ENCODE data around the gene ZNF827. TPM values are rescaled to one million over a fixed set of nuclear protein-coding genes. Genes with fewer than 3 reads are reported as not detected.

Gene ZNF827
- total RNA-seq, 6 donors from 2014 or later: 8.1 to 68.1 (median 18.3) TPM

- no peaks in the 10 kb centered on the region for H3K9me3 ChIP-seq
- DNase-seq (peak in 1 of 2 donors; percentile 9), ATAC-seq (ENCODE audit: low FRiP score in 2 of 2) (peak in 1 of 2 donors; percentile 47)
- WGBS, 2 donors: 0% methylated on average over 15 to 18 of the region's 18 CpGs
- H3K27me3 ChIP-seq: no peaks in the 10 kb centered on the region
- peaks cover 3 to 15% (median 7%) of the 10 kb centered on the region in 4 donors for H3K4me1 ChIP-seq
- no peaks in the 10 kb centered on the region for H3K36me3 ChIP-seq
- TF ChIP-seq, protein P1, sequence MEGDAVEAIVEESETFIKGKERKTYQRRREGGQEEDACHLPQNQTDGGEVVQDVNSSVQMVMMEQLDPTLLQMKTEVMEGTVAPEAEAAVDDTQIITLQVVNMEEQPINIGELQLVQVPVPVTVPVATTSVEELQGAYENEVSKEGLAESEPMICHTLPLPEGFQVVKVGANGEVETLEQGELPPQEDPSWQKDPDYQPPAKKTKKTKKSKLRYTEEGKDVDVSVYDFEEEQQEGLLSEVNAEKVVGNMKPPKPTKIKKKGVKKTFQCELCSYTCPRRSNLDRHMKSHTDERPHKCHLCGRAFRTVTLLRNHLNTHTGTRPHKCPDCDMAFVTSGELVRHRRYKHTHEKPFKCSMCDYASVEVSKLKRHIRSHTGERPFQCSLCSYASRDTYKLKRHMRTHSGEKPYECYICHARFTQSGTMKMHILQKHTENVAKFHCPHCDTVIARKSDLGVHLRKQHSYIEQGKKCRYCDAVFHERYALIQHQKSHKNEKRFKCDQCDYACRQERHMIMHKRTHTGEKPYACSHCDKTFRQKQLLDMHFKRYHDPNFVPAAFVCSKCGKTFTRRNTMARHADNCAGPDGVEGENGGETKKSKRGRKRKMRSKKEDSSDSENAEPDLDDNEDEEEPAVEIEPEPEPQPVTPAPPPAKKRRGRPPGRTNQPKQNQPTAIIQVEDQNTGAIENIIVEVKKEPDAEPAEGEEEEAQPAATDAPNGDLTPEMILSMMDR (IDR thresholded peaks at IDR 0.05): no peak
- TF ChIP-seq POLR2A (IDR thresholded peaks at IDR 0.05) (no peak), POLR2AphosphoS5 (IDR thresholded peaks at IDR 0.05) (no peak), EP300 (IDR thresholded peaks at IDR 0.05) (no peak)
- peak overlapping the region; percentile 30 to 91 (median 70) for H3K4me3 ChIP-seq
- H3K27ac ChIP-seq: peak overlapping the region; percentile 88 to 95 (median 92)
Measured at GRCh38 chr4:145937971-145938611, 532 bp downstream of the ZNF827 start.

- 0 to 1% methylated on average over 36 to 38 of the region's 95 CpGs for WGBS, 2 donors
- peak; percentile 61 to 71 for ATAC-seq (ENCODE audit: low FRiP score in 2 of 2)
- peak; percentile 57 to 91 for DNase-seq
- peaks cover 3 to 15% (median 7%) of the 10 kb centered on the region in 4 donors for H3K4me1 ChIP-seq
- H3K27ac ChIP-seq: peak overlapping the region; percentile 88 to 95 (median 92)
- H3K36me3 ChIP-seq: no peaks in the 10 kb centered on the region
- H3K4me3 ChIP-seq: peak overlapping the region; percentile 55 to 91 (median 76)
- H3K9me3 ChIP-seq: no peaks in the 10 kb centered on the region
- no peaks in the 10 kb centered on the region for H3K27me3 ChIP-seq
- TF ChIP-seq POLR2AphosphoS5 (IDR thresholded peaks at IDR 0.05) (peak in 1 of 2 donors; percentile 5), POLR2A (IDR thresholded peaks at IDR 0.05) (peak in 2 of 4 donors; percentile 15 to 24), EP300 (IDR thresholded peaks at IDR 0.05) (no peak)
- TF ChIP-seq, protein P1 (IDR thresholded peaks at IDR 0.05): no peak
Measured at GRCh38 chr4:145936997-145937901, 1.4 kb downstream of the ZNF827 start.

DNA sequence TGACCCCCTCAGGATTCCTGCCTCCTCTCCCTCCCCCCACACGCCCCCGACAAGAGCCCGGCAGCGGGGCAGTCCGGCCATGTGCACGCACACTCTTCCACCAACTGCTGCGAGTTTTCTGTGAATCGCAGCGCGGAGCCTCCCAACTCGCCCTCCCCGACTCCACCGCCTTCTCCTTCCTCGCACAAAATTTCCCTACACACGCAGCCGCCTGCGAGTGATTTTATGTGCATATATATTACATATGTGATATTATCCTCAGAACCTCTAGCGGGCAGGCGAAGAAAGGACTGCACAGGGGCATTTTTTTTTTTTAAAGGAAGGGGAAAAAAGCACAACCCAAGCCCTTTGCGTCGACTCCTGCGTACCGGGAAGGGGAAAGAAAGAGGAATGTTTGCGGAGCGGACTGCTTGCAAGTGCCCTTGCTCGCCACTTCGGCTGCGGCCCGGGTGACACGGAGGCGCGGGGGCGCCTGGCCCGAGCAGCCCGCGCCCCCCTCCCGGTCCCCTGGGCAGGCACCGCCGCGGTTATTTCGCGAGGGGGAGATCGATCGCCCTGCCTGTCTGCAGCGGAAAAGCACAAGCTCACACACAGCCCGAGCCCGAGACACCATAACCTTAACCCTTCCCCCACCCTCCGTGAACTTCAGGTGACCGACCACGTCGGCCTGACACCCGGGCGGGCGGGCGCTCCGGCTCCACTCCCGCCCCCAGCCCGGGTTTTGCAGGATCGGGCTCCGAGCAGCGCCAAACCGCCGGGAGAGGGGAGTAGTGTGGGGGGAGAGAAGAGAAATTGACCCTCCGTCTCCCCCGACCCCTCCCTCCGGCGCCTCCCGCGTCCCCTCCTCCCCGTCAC is 2.3 kb downstream of the ZNF827 start:
- no peak for TF ChIP-seq EP300 (IDR thresholded peaks at IDR 0.05)
- peak in 2 of 4 donors; percentile 14 to 55 for TF ChIP-seq POLR2A (IDR thresholded peaks at IDR 0.05)
- TF ChIP-seq, protein P1 (IDR thresholded peaks at IDR 0.05): peak in 4 of 6 experiments; percentile 17 to 49 (median 21)
- peak in 1 of 2 donors; percentile 51 for TF ChIP-seq POLR2AphosphoS5 (IDR thresholded peaks at IDR 0.05)
- Histone ChIP-seq H3K4me1 (peaks cover 3 to 15% (median 7%) of the 10 kb centered on the region in 4 donors), H3K9me3 (no peaks in the 10 kb centered on the region), H3K4me3 (peak overlapping the region; percentile 55 to 91 (median 76)), H3K36me3 (no peaks in the 10 kb centered on the region), H3K27me3 (no peaks in the 10 kb centered on the region), H3K27ac (peak overlapping the region; percentile 88 to 95 (median 92))
- 0 to 1% methylated on average over 52 to 57 of the region's 70 CpGs for WGBS, 2 donors
- ATAC-seq (ENCODE audit: low FRiP score in 2 of 2): peak; percentile 70 to 82
- peak; percentile 59 to 90 for DNase-seq
